Keratinocyte (primary cell): ENCODE measurements around the gene MIOX. TPM values are rescaled to one million over a fixed set of nuclear protein-coding genes. Genes with fewer than 3 reads are reported as not detected.

ENCODE experiments used
- DNase-seq: peaks from one replicate; pipeline ENCODE4 v3.0.0-alpha.2; 2011; ENCODE audit warnings: low read depth, missing footprints, low spot score
- FAIRE-seq: peaks from 2 replicates; lab custom pipeline; 2011; peaks lifted over from hg19 to GRCh38; lab: Jason Lieb, UNC
- H2AFZ ChIP-seq: 2 replicates; pipeline ENCODE4 v1.6.0; 2012; ENCODE audit warnings: low read length, control low read depth, inconsistent platforms; ENCODE audit not compliant: control insufficient read depth
- H3K27ac ChIP-seq: 2 replicates; pipeline ENCODE4 v1.5.1; 2011; ENCODE audit warnings: low read length; ENCODE audit not compliant: control insufficient read depth, insufficient read depth
- H3K27me3 ChIP-seq: 3 replicates; pipeline ENCODE4 v1.6.0; 2011; ENCODE audit warnings: low read length; ENCODE audit not compliant: control insufficient read depth, insufficient read depth; ENCODE audit errors: extremely low read depth
- H3K36me3 ChIP-seq, 2 experiments: 2 replicates in 1 of 2; 3 replicates in 1 of 2; pipeline ENCODE4 v1.5.1; 2011; ENCODE audit warnings: low read length in 2 of 2, mild to moderate bottlenecking in 1 of 2; ENCODE audit not compliant: control insufficient read depth in 2 of 2, insufficient read depth in 2 of 2; ENCODE audit errors: extremely low read depth in 1 of 2
- H3K4me1 ChIP-seq: 3 replicates; pipeline ENCODE4 v1.5.1; 2011; ENCODE audit warnings: low read length; ENCODE audit not compliant: control insufficient read depth, insufficient read depth; ENCODE audit errors: extremely low read depth
- H3K4me2 ChIP-seq: 3 replicates; pipeline ENCODE4 v1.6.0; 2011; ENCODE audit warnings: low read depth, low read length; ENCODE audit not compliant: control insufficient read depth, insufficient read depth; ENCODE audit errors: extremely low read depth
- H3K4me3 ChIP-seq, 3 experiments: fragments of 200-600 bp in 1 of 3; sonication (generic) in 1 of 3; 2 replicates in 2 of 3; 3 replicates in 1 of 3; pipeline ENCODE4 v1.5.1; 2011 to 2016; ENCODE audit warnings: low read length in 3 of 3, mild to moderate bottlenecking in 3 of 3, control low read depth in 2 of 3, inconsistent platforms in 1 of 3, low read depth in 1 of 3, mixed read lengths in 1 of 3, mixed run types in 1 of 3, moderate library complexity in 1 of 3; ENCODE audit not compliant: control insufficient read depth in 2 of 3, insufficient read depth in 2 of 3; ENCODE audit errors: extremely low read depth in 1 of 3
- H3K79me2 ChIP-seq: 2 replicates; pipeline ENCODE4 v1.6.0; 2012; ENCODE audit warnings: low read length; ENCODE audit not compliant: control insufficient read depth, insufficient read depth
- H3K9ac ChIP-seq: 3 replicates; pipeline ENCODE4 v1.6.0; 2011; ENCODE audit warnings: low read length; ENCODE audit not compliant: control insufficient read depth, insufficient read depth; ENCODE audit errors: extremely low read depth
- H3K9me1 ChIP-seq: 3 replicates; pipeline ENCODE4 v1.6.0; 2011; ENCODE audit warnings: low read length; ENCODE audit not compliant: control insufficient read depth, insufficient read depth; ENCODE audit errors: extremely low read depth
- H3K9me3 ChIP-seq: 2 replicates; pipeline ENCODE4 v1.5.1; 2012; ENCODE audit warnings: low read depth, low read length; ENCODE audit not compliant: control insufficient read depth
- H4K20me1 ChIP-seq: 3 replicates; pipeline ENCODE4 v1.6.0; 2011; ENCODE audit warnings: low read length; ENCODE audit not compliant: control insufficient read depth, insufficient read depth; ENCODE audit errors: extremely low read depth
- CTCF ChIP-seq, 3 experiments: IDR thresholded peaks in 1 of 3; conservative IDR thresholded peaks in 1 of 3; optimal IDR thresholded peaks in 1 of 3; 2 replicates in 2 of 3; 3 replicates in 1 of 3; pipeline versions ENCODE3 to v1.5.1; 2011; ENCODE audit warnings: low read length in 3 of 3, mild to moderate bottlenecking in 3 of 3, moderate library complexity in 2 of 3, control low read depth in 1 of 3, inconsistent platforms in 1 of 3; ENCODE audit not compliant: insufficient read depth in 2 of 3; ENCODE audit errors: extremely low read depth in 1 of 3
- EZH2 ChIP-seq: IDR thresholded peaks from one replicate; pipeline ENCODE4 v1.6.1; 2012; ENCODE audit warnings: inconsistent platforms, mild to moderate bottlenecking, low read length, moderate library complexity
- dilution Hi-C: fragments of 300-500 bp; cut with MboI; formaldehyde crosslinking; loops from one replicate; pipeline ENCODE4 v1.7.0; 2020; ENCODE audit warnings: low sequenced_read_pairs; ENCODE audit not compliant: extremely low pct_ligation_motif_present
- polyA plus RNA-seq, 5 experiments: library from polyadenylated mRNA; depleted of rRNA in 3 of 5; stranded (reverse) in 3 of 5; stranded (forward) in 1 of 5; unstranded in 1 of 5; fragments of >200 nt; gene quantifications; 1 replicate in 1 of 5; 2 replicates in 3 of 5; 3 replicates in 1 of 5; pipeline versions ENCODE4 v1.2.1 to v1.2.3, GENCODE V29; 2011 to 2012; ENCODE audit warnings: missing spikeins in 2 of 5, low read depth in 1 of 5, low replicate concordance in 1 of 5

MIOX gene
- polyA plus RNA-seq, 1 donor (not counting 4 experiments of a cell fraction or from before 2014, with no cell fraction given): not detected

GRCh38 chr22:50455201-50455600 lies 31.5 kb upstream of the MIOX start:
- H3K4me3 ChIP-seq: no peak overlapping the region
- peaks cover 40 to 42% of the 10 kb centered on the region in 2 experiments for H3K36me3 ChIP-seq
- no peak for TF ChIP-seq CTCF (optimal IDR thresholded peaks at IDR 0.05 in 1 of 3, IDR thresholded peaks at IDR 0.05 in 1 of 3, conservative IDR thresholded peaks at IDR 0.05 in 1 of 3; ENCODE audit: extremely low read depth in 1 of 3, insufficient read depth in 2 of 3, low read length in 3 of 3)
- TF ChIP-seq EZH2: no peak
- no peak overlapping the region for H3K27ac ChIP-seq
- no peaks in the 10 kb centered on the region for H3K27me3 ChIP-seq
- H2AFZ ChIP-seq: no peak overlapping the region
- no peak overlapping the region for H3K9ac ChIP-seq
- H3K9me3 ChIP-seq: no peaks in the 10 kb centered on the region
- H3K4me2 ChIP-seq: no peak overlapping the region
- H3K4me1 ChIP-seq: no peaks in the 10 kb centered on the region
- no peaks in the 10 kb centered on the region for H3K79me2 ChIP-seq
- H4K20me1 ChIP-seq: peaks cover 2% of the 10 kb centered on the region
- no peak for DNase-seq
- dilution Hi-C loops: no loop called here
- FAIRE-seq: no peak
- H3K9me1 ChIP-seq: no peaks in the 10 kb centered on the region

GRCh38 chr22:50456026-50456425 lies 30.6 kb upstream of the MIOX start:
- no peak overlapping the region for H3K4me3 ChIP-seq
- no peak for FAIRE-seq
- no peak overlapping the region for H2AFZ ChIP-seq
- TF ChIP-seq EZH2 (no peak), CTCF (optimal IDR thresholded peaks at IDR 0.05 in 1 of 3, IDR thresholded peaks at IDR 0.05 in 1 of 3, conservative IDR thresholded peaks at IDR 0.05 in 1 of 3; ENCODE audit: extremely low read depth in 1 of 3, insufficient read depth in 2 of 3, low read length in 3 of 3) (no peak)
- dilution Hi-C loops: no loop called here
- peaks cover 47 to 48% of the 10 kb centered on the region in 2 experiments for H3K36me3 ChIP-seq
- H3K27me3 ChIP-seq: no peaks in the 10 kb centered on the region
- H3K4me1 ChIP-seq: peaks cover 4% of the 10 kb centered on the region
- H3K79me2 ChIP-seq: no peaks in the 10 kb centered on the region
- H3K9me1 ChIP-seq: no peaks in the 10 kb centered on the region
- peaks cover 2% of the 10 kb centered on the region for H4K20me1 ChIP-seq
- no peak overlapping the region for H3K4me2 ChIP-seq
- H3K27ac ChIP-seq: no peak overlapping the region
- H3K9me3 ChIP-seq: no peaks in the 10 kb centered on the region
- DNase-seq: no peak
- H3K9ac ChIP-seq: no peak overlapping the region
